Panc1 (cell line): ENCODE measurements around the gene MED25.

ENCODE experiments used
- CTCF ChIP-seq: fragments of 450-650 bp; IDR thresholded peaks from 2 replicates; pipeline ENCODE4 v1.5.1; 2017; ENCODE audit warnings: mild to moderate bottlenecking
- POLR2AphosphoS5 ChIP-seq: IDR thresholded peaks from 2 replicates; pipeline ENCODE4 v1.6.1; 2012; ENCODE audit warnings: mild to moderate bottlenecking, low read depth, low read length, moderate library complexity
- TCF7L2 ChIP-seq: IDR thresholded peaks from 2 replicates; pipeline ENCODE4 v1.6.1; 2011; ENCODE audit warnings: mild to moderate bottlenecking, low read depth, low read length, inconsistent platforms
- TF ChIP-seq, protein P1 (sequence below), 2 experiments: IDR thresholded peaks; 2 replicates each; pipeline ENCODE4 v1.6.1; 2011 to 2012; ENCODE audit warnings: low read depth in 2 of 2, control low read depth in 1 of 2, low read length in 1 of 2, mild to moderate bottlenecking in 1 of 2, moderate library complexity in 1 of 2; ENCODE audit not compliant: insufficient read depth in 1 of 2

DNA sequence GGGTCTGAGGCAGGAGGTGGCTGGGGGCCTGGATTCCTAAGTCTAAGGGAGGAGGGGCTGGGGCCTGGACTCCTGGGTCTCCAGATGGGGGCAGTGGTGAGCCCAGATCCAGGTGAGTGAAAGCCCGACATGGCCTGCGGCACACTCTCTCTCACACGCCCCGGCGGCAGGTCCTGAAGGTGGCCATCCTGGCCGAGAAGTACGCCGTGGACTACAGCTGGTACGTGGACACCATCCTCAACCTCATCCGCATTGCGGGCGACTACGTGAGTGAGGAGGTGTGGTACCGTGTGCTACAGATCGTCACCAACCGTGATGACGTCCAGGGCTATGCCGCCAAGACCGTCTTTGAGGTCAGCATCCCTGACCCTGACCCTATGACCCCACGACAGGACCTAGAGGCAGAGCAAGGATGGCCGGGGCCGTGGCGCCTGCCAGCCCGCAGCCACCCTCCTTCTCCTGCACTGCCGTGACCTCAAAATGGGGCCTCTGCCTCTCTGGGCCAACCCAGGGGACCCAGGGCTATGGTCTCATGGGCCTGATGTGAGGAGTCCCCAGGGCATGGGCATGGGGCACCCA lies 18.2 kb upstream of the MED25 start:
- TF ChIP-seq CTCF = no peak; the same call in 1 of the 2 replicates
- TF ChIP-seq, protein P1, sequence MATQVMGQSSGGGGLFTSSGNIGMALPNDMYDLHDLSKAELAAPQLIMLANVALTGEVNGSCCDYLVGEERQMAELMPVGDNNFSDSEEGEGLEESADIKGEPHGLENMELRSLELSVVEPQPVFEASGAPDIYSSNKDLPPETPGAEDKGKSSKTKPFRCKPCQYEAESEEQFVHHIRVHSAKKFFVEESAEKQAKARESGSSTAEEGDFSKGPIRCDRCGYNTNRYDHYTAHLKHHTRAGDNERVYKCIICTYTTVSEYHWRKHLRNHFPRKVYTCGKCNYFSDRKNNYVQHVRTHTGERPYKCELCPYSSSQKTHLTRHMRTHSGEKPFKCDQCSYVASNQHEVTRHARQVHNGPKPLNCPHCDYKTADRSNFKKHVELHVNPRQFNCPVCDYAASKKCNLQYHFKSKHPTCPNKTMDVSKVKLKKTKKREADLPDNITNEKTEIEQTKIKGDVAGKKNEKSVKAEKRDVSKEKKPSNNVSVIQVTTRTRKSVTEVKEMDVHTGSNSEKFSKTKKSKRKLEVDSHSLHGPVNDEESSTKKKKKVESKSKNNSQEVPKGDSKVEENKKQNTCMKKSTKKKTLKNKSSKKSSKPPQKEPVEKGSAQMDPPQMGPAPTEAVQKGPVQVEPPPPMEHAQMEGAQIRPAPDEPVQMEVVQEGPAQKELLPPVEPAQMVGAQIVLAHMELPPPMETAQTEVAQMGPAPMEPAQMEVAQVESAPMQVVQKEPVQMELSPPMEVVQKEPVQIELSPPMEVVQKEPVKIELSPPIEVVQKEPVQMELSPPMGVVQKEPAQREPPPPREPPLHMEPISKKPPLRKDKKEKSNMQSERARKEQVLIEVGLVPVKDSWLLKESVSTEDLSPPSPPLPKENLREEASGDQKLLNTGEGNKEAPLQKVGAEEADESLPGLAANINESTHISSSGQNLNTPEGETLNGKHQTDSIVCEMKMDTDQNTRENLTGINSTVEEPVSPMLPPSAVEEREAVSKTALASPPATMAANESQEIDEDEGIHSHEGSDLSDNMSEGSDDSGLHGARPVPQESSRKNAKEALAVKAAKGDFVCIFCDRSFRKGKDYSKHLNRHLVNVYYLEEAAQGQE (IDR thresholded peaks at IDR 0.05; ENCODE audit: insufficient read depth in 1 of 2, low read depth in 2 of 2, low read length in 1 of 2) = no peak
- no peak for TF ChIP-seq TCF7L2
- TF ChIP-seq POLR2AphosphoS5 = no peak
